ENCODE data around the gene BRAF. TPM values are rescaled to one million over a fixed set of nuclear protein-coding genes. Genes with fewer than 3 reads are reported as not detected.
"Not testable (repeated sequence)": the region's sequence is repeated elsewhere in the genome, so short reads cannot be mapped to it uniquely, and the experiment has no call there.

BRAF gene
- total RNA-seq, 1 donor from 2014 or later, result 19.8 TPM

- Mint-ChIP-seq H3K36me3 (ENCODE audit: low read depth) (peaks cover 8% of the 10 kb centered on the region), H3K4me1 (ENCODE audit: low read depth) (peaks cover 31% of the 10 kb centered on the region), H3K9me3 (ENCODE audit: low read depth) (no peaks in the 10 kb centered on the region), H3K27me3 (ENCODE audit: low read depth) (no peaks in the 10 kb centered on the region), H3K27ac (ENCODE audit: unreplicated experiment) (peak overlapping the region; percentile 98), H3K4me3 (ENCODE audit: unreplicated experiment) (peak overlapping the region; percentile 99)
- TF ChIP-seq, protein P1, sequence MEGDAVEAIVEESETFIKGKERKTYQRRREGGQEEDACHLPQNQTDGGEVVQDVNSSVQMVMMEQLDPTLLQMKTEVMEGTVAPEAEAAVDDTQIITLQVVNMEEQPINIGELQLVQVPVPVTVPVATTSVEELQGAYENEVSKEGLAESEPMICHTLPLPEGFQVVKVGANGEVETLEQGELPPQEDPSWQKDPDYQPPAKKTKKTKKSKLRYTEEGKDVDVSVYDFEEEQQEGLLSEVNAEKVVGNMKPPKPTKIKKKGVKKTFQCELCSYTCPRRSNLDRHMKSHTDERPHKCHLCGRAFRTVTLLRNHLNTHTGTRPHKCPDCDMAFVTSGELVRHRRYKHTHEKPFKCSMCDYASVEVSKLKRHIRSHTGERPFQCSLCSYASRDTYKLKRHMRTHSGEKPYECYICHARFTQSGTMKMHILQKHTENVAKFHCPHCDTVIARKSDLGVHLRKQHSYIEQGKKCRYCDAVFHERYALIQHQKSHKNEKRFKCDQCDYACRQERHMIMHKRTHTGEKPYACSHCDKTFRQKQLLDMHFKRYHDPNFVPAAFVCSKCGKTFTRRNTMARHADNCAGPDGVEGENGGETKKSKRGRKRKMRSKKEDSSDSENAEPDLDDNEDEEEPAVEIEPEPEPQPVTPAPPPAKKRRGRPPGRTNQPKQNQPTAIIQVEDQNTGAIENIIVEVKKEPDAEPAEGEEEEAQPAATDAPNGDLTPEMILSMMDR (IDR thresholded peaks at IDR 0.05), result no peak
- no peak for DNase-seq (ENCODE audit: low spot score)
These were observed 228.6 kb downstream of the BRAF start for GRCh38 chr7:140696024-140696679.

DNA sequence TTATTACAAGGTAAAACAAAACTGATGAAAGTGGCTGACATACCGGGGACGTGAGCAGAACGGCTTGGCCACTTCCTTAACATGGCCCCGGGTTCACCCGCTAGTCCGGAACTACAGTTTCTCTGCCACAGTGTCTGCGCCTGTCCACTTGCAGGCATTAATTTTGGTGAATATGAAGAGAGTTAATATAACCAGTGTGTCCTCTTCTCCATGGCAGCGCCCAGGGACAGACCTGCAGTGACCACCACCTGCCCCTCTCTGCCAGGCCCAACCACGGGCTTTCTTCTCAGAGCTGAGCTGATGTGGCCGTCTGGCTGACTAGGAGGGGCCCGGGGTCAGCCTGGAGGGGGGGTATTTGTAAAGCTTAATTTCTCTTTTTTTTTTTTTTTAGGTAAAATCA lies 229.3 kb downstream of the BRAF start:
- Mint-ChIP-seq H3K4me3 (ENCODE audit: unreplicated experiment) (no peak overlapping the region), H3K9me3 (ENCODE audit: low read depth) (no peaks in the 10 kb centered on the region), H3K27ac (ENCODE audit: unreplicated experiment) (peak overlapping the region; percentile 54), H3K27me3 (ENCODE audit: low read depth) (no peaks in the 10 kb centered on the region), H3K4me1 (ENCODE audit: low read depth) (peaks cover 31% of the 10 kb centered on the region), H3K36me3 (ENCODE audit: low read depth) (peaks cover 12% of the 10 kb centered on the region)
- no peak for DNase-seq (ENCODE audit: low spot score)
- TF ChIP-seq, protein P1 (IDR thresholded peaks at IDR 0.05), result no peak

- DNase-seq (ENCODE audit: low spot score), result no peak
- Mint-ChIP-seq H3K4me1 (ENCODE audit: low read depth) (peaks cover 29% of the 10 kb centered on the region), H3K4me3 (ENCODE audit: unreplicated experiment) (no peak overlapping the region), H3K9me3 (ENCODE audit: low read depth) (no peaks in the 10 kb centered on the region), H3K27ac (ENCODE audit: unreplicated experiment) (no peak overlapping the region), H3K27me3 (ENCODE audit: low read depth) (no peaks in the 10 kb centered on the region), H3K36me3 (ENCODE audit: low read depth) (peaks cover 12% of the 10 kb centered on the region)
- TF ChIP-seq, protein P1 (IDR thresholded peaks at IDR 0.05), result no peak
These were observed 230.1 kb downstream of the BRAF start for GRCh38 chr7:140694592-140694991.

GRCh38 chr7:140693849-140694248 lies 230.9 kb downstream of the BRAF start:
- peaks cover 24% of the 10 kb centered on the region for H3K4me1 Mint-ChIP-seq (ENCODE audit: low read depth)
- H3K36me3 Mint-ChIP-seq (ENCODE audit: low read depth), result peaks cover 12% of the 10 kb centered on the region
- not testable (repeated sequence) for H3K27ac Mint-ChIP-seq (ENCODE audit: unreplicated experiment); H3K27me3 Mint-ChIP-seq (ENCODE audit: low read depth); DNase-seq (ENCODE audit: low spot score); H3K4me3 Mint-ChIP-seq (ENCODE audit: unreplicated experiment); H3K9me3 Mint-ChIP-seq (ENCODE audit: low read depth)

DNA sequence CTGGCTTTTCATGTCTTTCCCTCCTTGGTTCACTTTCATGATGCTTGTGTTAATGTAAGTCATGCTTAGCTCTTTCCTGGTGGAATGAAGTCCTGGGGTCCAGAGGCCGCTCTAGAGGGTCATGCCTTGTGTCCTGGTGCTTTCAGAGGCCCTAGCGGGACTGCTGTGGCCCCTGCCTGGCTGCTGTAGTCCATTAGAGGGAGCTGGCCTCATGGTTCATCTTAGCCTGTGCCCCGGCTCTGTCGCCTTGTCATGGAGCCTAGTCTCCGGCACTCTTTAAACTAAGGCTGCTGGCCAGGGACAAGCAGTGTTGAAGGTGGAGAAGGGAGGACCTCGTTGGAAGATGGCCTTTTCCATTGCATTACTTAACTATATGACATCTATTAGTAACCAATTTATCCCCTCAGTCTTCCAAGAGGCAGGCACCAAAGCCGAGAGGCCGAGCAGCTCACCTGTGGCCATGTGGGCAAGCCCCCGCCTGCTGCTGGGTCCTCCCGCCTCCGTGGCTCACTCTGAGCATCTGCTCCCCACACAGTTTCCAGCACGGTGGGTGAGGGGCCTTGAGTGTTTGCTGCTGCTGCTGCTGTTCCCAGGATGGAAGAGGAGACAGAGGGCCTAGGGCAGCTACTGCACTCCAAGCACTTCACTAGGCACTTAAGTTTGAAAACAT lies 233.2 kb downstream of the BRAF start:
- Mint-ChIP-seq H3K4me3 (ENCODE audit: unreplicated experiment) (no peak overlapping the region), H3K36me3 (ENCODE audit: low read depth) (peaks cover 13% of the 10 kb centered on the region), H3K27ac (ENCODE audit: unreplicated experiment) (no peak overlapping the region), H3K27me3 (ENCODE audit: low read depth) (no peaks in the 10 kb centered on the region), H3K9me3 (ENCODE audit: low read depth) (no peaks in the 10 kb centered on the region), H3K4me1 (ENCODE audit: low read depth) (peaks cover 9% of the 10 kb centered on the region)
- no peak for DNase-seq (ENCODE audit: low spot score)
- TF ChIP-seq, protein P1 (IDR thresholded peaks at IDR 0.05), result no peak
